Kidney glomerular epithelial cell (primary cell): ENCODE data around the gene DIS3L2.
"Not testable (repeated sequence)": the region's sequence is repeated elsewhere in the genome, so short reads cannot be mapped to it uniquely, and the experiment has no call there.

Experiments used
- DNase-seq: peaks from one replicate; lab custom pipeline; 2025; lab: John Stamatoyannopoulos, UW

DIS3L2 gene

DNA sequence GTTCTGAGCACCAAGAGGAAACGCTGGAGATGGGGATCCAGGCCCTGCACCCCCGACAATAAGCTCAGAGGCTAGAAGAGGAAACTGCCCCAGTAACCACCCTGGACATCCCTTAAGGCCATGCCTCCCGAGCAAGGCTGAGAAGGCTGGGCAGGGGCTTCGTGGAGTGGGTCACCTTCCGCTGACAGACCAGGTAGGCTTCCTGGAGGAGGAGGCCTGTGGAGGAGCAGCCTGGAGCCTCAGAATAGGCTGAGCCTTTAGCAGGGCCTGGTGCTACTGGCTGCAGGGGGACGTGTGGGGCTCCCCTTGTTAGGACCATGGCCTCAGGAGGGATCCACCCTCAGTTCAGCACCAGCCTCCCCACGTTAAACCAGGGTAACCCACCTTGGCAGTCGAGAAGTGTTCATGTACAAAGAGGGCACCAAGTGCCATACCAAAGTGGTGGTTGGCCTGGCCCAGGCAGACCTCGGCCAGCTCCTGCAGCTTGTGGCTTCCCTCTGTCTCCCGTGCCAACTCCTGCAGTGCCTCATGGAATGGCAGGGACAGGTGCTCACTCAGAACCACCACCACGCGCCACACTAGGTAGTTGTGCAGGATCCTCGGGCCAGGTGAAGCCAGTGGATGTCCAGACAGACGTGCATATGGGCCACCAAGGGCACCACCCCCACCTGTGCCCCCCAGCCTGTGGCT, 388.6 kb downstream of the DIS3L2 start:
- DNase-seq, result no peak

GRCh38 chr2:232350804-232351685, 389.5 kb downstream of the DIS3L2 start:
- DNase-seq, result no peak

DNA sequence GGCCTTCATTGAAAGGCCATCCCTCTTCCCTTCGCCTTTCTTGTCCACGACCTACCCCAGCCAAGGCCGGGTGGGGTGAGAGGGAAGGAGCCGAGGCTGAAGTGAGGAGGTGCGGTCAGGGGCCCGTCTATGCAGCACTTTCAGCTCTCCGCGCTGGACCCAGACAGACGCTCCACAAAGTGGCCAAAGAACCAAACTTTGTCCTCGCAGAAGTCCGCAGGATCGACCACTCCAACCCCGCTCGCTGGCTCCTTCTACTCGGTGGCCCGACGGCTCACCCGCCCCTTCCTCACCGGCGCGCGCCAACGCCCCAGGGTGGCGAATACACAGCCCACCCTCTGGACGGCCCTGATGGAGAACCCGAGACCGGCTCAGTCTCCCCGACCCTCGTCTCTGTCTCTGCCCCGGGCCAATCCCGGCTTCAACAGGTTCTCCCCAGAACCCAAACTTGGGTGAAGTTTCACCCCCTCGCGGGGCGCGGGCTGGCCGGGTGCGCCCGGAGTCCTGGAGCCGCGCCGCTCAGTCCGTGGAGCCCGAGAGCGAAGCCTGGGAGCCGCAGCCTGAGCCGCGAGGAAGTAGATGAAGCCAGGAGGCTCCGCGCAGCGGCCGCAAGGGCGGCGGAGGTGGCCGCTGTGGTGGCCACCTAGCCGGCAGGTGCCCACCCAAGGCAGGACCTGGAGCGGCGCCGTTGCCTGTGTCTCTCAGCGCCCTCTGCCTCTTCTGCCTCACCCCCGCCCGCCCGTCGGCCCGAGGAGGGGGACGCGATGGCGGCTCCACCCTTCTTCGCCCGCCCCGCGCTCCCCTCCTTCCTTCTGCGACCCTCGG, 390.4 kb downstream of the DIS3L2 start:
- no peak for DNase-seq

- no peak for DNase-seq
Observed at GRCh38 chr2:232352511-232353091, 391.1 kb downstream of the DIS3L2 start.

DNA sequence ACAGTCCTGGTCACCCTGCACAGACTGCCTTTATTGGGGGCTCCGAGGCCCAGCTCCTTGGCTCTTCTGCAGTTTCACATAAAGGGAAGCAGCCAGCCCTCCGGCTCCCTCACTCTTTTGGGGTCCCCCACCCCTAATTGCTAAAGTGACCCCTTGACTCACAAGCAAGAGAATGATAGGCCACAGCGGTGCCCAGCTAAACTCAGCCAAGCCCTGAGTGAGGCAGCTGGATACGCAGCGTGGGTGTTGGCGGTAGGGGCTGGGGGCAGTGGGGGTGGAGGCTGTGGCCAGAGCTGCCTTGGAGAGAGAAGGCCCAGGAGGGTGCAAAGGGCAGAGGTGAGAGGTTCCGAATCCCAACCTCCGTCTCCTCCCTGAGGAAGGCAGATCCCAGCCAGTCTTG, 391.6 kb downstream of the DIS3L2 start:
- no peak for DNase-seq

GRCh38 chr2:232353660-232354059, 392.1 kb downstream of the DIS3L2 start:
- DNase-seq, result no peak

- DNase-seq, result no peak
Observed at GRCh38 chr2:232354069-232354468, 392.6 kb downstream of the DIS3L2 start.

GRCh38 chr2:232361646-232362045, 400.1 kb downstream of the DIS3L2 start:
- DNase-seq, result no peak

DNA sequence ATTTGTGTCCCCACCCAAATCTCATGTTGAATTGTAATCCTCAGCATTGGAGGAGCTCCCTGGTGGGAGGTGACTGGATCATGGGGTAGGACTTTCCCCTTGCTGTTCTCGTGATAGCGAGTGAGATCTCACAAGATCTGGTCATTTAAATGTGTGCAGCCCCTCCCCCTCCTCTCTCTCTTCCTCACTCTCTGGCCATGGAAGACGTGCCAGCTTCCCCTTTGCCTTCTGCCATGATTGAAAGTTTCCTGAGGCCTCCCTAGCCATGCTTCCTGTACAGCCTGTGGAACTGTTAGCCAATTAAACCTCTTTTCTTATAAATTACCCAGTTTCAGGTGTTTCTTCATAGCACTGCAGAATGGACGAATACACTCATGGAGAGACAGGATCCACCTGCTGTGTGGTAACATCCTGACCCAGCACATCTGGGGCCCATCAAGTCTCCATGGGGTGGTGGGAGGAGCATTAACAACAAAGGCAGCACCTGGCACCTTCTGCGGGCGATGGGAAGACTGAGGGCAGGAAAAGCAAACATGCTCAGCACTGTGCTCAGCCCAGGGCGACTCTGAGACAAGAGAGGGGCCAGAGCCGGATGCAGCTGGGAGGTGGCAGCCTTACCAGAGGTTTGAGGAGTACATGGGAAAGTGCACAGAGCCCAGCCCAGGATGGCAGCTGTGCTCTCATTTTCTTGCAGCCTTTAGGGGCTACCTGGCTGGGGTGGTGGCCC, 400.8 kb downstream of the DIS3L2 start:
- no peak for DNase-seq

GRCh38 chr2:232363064-232363783, 401.7 kb downstream of the DIS3L2 start:
- DNase-seq, result not testable (repeated sequence)

GRCh38 chr2:232363784-232364615, 402.5 kb downstream of the DIS3L2 start:
- no peak for DNase-seq

GRCh38 chr2:232364806-232365594, 403.5 kb downstream of the DIS3L2 start:
- not testable (repeated sequence) for DNase-seq

DNA sequence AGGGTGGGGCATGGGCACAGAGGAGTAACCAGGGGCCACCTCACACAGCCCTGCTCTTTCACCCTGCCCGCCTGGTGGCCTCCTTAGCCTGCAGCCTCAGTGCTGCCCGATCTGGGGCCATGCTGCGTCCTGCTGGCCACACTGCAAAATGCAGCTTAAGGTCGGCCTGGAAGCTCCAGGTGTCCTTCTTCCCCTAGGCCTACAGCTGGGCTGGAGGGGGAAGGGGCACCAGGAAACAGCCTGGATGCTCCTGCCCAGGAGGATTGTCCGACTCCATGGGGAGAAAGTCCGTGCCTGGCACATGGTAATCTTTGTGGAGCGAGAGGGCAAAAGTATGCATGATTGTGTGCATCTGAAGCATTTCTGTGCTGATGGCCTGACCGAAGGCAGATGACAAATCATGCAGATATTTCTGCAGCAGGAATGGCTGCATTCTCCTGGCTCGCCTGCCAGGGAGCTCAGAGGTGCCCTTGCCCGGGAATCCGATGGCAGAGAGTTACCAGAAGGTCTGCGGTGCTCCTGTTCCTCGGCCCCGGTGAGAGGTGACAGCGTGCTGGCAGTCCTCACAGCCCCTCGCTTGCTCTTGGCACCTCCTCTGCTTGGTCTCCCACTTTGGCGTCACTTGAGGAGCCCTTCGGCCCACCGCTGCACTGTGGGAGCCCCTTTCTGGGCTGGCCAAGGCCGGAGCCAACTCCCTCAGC, 404.3 kb downstream of the DIS3L2 start:
- DNase-seq, result no peak

DNA sequence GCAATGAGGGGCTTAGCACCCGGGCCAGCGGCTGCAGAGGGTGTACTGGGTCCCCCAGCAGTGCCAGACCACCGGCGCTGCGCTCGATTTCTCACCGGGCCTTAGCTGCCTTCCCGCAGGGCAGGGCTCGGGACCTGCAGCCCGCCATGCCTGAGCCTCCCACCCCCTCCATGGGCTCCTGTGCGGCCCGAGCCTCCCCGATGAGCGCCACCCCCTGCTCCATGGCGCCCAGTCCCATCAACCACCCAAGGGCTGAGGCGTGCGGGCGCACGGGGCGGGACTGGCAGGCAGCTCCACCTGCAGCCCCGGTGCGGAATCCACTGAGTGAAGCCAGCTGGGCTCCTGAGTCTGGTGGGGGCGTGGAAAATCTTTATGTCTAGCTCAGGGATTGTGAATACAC, 404.9 kb downstream of the DIS3L2 start:
- not testable (repeated sequence) for DNase-seq

GRCh38 chr2:232367016-232367415, 405.5 kb downstream of the DIS3L2 start:
- no peak for DNase-seq

DNA sequence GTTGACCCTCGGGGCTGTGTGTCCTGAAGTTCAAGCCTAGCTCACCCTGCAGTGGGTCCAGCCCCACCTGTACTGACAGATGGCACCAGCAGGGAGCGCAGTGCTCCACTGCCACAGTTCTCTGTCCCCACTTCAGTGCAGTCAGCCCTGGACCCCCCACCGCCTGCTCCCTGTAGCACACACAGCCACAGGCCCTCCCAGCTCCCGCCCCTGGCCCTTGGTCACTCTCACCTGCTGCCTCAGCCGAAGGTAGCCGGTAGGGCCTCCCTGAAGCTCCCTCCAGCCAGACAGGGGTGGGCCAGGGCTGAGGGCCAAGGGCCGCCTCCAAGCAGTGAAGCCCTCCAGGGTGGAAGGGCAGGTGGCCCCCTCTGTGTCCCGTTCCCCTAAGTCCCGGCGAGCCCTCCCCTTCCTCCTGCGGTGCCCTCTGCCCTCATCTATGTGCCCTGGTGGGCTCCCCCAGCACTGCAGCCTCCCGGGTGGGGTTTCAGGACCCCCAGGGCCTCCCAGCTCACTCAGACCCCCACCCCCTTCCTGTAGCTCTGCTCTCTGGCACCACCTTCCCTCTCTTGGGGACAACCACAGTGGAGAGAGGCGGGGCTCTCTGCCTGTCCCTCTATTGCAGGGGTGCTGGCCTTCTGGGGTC, 406.2 kb downstream of the DIS3L2 start:
- no peak for DNase-seq

DNA sequence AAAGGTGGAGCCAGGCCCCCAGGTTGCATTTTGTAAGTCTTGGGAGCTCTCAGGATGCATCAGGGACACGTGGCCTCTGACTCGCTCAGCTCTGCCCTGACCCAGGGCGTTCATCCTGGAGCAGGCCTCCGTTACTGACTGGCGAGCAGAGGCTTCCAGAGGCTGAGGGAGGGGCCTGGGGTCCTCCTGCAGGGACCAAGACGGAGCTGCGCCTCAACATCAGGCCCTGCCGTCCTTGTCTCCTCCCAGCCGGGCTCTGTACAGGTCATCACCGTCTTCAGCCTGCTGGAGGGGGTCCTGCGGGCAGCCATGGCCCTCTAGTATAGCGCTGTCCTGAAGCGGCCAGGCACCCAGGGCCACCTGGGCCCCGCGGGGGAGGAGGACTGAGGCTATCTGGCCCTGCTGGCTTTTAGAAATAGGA, 406.8 kb downstream of the DIS3L2 start:
- no peak for DNase-seq
